ENCODE measurements around the gene CDH20.

GRCh38 chr18:61290616-61291015 lies 42.6 kb upstream of the CDH20 start:
- no peak for TF ChIP-seq POLR2A (IDR thresholded peaks at IDR 0.05; ENCODE audit: low read length)
- no peak for TF ChIP-seq GATA1 (IDR thresholded peaks at IDR 0.05; ENCODE audit: low read depth, low read length)
